Ascending aorta (tissue), 2 donors: ENCODE data around the gene HES6. TPM values are rescaled to one million over a fixed set of nuclear protein-coding genes. Genes with fewer than 3 reads are reported as not detected.

ENCODE experiments used
- DNase-seq, 2 donors: peaks; one replicate each; pipeline ENCODE4 v3.0.0-alpha.2; 2019; ENCODE audit warnings: low spot score in 2 of 2
- H3K27ac ChIP-seq, 2 donors: fragments of 200-600 bp; sonication (generic); one replicate each; pipeline ENCODE4 v1.5.1; 2016 to 2017; ENCODE audit warnings: mild to moderate bottlenecking in 1 of 2
- H3K27me3 ChIP-seq: fragments of 200-600 bp; sonication (generic); one replicate; pipeline ENCODE4 v1.5.1; 2017
- H3K36me3 ChIP-seq, 2 donors: fragments of 200-600 bp; sonication (generic); one replicate each; pipeline ENCODE4 v1.5.1; 2016
- H3K4me1 ChIP-seq, 2 donors: fragments of 200-600 bp; sonication (generic); one replicate each; pipeline ENCODE4 v1.5.1; 2016 to 2017; ENCODE audit warnings: mild to moderate bottlenecking in 1 of 2
- H3K4me3 ChIP-seq, 2 donors: fragments of 200-600 bp; sonication (generic); one replicate each; pipeline ENCODE4 v1.5.1; 2016 to 2017; ENCODE audit warnings: mild to moderate bottlenecking in 1 of 2
- H3K9me3 ChIP-seq, 2 donors: fragments of 200-600 bp; sonication (generic); one replicate each; pipeline ENCODE4 v1.5.1; 2016
- intact Hi-C: fragments of 100-400 bp; cut with DNase I; formaldehyde crosslinking; loops from one replicate; pipeline ENCODE4 v1.15.1; 2023
- total RNA-seq: library from RNA; depleted of rRNA; stranded (reverse); fragments of >200 nt; gene quantifications from one replicate; pipeline ENCODE4 v1.1.0, GENCODE V29; 2016
- TF ChIP-seq, protein P1 (sequence below), 3 experiments: fragments of 200-600 bp in 2 of 3; fragments of 450-650 bp in 1 of 3; sonication (generic) in 2 of 3; IDR thresholded peaks; one replicate each; pipeline ENCODE4 v1.5.1; 2016 to 2019; ENCODE audit warnings: antibody characterized with exemption in 3 of 3, mild to moderate bottlenecking in 1 of 3, moderate library complexity in 1 of 3

The HES6 gene
- total RNA-seq, 1 donor from 2014 or later = 117 TPM

DNA sequence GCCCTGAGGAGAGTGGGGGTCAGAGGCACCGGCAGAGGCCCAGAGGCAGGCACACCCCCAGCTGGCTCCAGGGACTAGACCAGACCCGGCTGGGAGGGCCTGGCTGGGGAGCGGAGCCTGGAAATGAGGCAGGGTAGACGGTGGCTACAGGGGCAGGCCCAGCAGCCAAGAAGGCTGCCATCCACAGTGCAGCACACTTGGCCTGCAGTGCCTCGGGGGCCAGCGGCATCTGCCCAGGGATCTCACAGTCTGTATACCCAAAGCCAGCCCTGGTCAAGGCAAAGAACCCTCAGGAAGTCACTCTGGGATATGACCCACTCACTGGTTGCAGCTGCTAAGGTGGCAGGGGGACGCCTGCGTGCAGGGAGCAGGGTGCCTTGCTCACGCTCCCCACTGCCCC lies 30.8 kb upstream of the HES6 start:
- peaks cover 66 to 95% of the 10 kb centered on the region in 2 donors for H3K36me3 ChIP-seq

DNA sequence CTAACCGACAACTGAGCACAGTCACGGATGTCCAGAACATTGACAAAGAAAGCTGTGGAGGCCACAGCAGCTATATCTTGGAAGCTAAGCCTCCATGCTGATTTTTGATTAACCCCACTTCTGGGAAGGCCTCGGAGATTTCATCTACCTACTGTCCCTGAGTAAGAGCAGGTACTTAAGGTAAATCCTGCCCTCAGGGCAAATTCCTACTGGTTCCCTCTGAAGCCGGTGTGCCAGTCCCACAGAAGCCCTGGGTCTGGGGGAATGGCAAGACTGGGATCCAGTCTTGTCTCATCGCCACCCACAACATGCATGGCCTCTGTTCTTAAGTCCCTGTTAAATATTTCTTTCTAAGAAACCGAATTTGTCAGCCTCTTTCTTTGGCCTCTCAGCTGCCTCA lies 29.9 kb upstream of the HES6 start:
- Histone ChIP-seq H3K36me3 (peaks cover 64 to 95% of the 10 kb centered on the region in 2 donors), H3K27me3 (no peaks in the 10 kb centered on the region), H3K27ac (no peak overlapping the region), H3K9me3 (no peaks in the 10 kb centered on the region), H3K4me1 (no peaks in the 10 kb centered on the region), H3K4me3 (no peak overlapping the region)
- no peak for DNase-seq
- TF ChIP-seq, protein P1, sequence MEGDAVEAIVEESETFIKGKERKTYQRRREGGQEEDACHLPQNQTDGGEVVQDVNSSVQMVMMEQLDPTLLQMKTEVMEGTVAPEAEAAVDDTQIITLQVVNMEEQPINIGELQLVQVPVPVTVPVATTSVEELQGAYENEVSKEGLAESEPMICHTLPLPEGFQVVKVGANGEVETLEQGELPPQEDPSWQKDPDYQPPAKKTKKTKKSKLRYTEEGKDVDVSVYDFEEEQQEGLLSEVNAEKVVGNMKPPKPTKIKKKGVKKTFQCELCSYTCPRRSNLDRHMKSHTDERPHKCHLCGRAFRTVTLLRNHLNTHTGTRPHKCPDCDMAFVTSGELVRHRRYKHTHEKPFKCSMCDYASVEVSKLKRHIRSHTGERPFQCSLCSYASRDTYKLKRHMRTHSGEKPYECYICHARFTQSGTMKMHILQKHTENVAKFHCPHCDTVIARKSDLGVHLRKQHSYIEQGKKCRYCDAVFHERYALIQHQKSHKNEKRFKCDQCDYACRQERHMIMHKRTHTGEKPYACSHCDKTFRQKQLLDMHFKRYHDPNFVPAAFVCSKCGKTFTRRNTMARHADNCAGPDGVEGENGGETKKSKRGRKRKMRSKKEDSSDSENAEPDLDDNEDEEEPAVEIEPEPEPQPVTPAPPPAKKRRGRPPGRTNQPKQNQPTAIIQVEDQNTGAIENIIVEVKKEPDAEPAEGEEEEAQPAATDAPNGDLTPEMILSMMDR (IDR thresholded peaks at IDR 0.05) = no peak
- intact Hi-C loops = no loop called here

More for the DNA sequence above, 30.8 kb upstream of the HES6 start:
- H3K9me3 ChIP-seq = no peaks in the 10 kb centered on the region
- TF ChIP-seq, protein P1 (IDR thresholded peaks at IDR 0.05) = no peak
- H3K4me3 ChIP-seq = no peak overlapping the region
- DNase-seq = no peak
- no peaks in the 10 kb centered on the region for H3K27me3 ChIP-seq
- intact Hi-C loops = no loop called here
- H3K4me1 ChIP-seq = no peaks in the 10 kb centered on the region
- no peak overlapping the region for H3K27ac ChIP-seq

DNA sequence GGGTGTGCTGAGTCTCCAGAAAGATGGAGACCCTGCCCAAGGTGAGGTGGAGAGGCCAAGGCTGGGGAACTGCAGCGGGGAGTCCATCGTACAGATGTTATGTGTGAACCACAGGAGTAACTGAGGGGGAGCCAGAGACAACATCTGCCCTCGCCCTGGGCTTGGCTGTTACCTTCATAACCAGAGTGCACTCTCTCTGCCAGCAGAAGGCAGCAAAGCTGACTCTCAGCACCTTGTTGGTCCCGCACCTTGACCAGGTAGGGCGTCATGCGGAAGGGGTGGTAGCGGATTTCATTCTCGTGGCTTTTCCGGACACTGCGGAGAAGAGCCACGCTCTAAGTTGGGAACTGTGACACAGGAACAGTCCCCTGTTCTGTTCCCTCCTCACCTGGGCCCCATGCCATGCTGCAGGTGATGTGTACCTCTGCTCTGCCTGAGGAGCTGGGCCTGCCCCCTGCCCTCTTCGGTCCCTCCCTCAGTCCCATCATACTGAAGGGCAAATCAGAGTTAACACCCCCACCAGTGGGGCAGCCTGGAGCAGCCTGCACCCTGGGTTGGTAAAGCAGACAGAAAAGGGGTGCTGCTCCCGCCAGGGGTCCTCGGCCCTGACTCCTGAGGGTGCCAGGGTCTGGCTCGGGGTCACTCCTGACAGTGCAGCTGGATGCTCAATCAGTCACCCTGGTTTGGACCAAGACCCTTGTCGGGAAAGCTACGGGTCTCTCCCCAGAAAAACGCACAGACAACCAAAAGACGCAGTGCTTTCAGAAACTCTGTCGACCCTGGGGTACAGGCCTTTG lies 28.2 kb upstream of the HES6 start:
- no peak for DNase-seq
- Histone ChIP-seq H3K9me3 (no peaks in the 10 kb centered on the region), H3K4me3 (no peak overlapping the region), H3K27me3 (no peaks in the 10 kb centered on the region), H3K36me3 (peaks cover 63 to 84% of the 10 kb centered on the region in 2 donors), H3K4me1 (peaks cover 0 to 3% of the 10 kb centered on the region in 2 donors), H3K27ac (no peak overlapping the region)
- TF ChIP-seq, protein P1 (IDR thresholded peaks at IDR 0.05) = no peak
- intact Hi-C loops = no loop called here

DNA sequence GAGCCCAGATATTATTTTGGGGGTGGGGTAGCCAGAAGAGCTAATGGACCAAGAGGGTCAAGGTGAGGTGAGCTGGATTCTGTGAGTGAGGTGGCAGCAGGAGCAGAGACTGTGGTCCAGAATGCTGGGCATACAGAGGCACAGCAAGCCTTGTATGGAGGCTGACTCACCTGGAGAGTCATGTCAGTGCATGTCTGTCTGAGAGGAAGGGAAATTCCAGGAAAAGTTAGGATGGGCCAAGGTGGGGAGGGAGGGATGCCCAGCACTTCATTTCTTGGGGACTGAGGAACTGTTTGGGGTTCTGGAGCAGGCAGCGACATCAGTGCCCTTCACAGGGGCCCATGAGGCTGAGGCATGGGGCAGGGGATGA lies 27.5 kb upstream of the HES6 start:
- no peaks in the 10 kb centered on the region for H3K27me3 ChIP-seq
- H3K4me3 ChIP-seq = no peak overlapping the region
- TF ChIP-seq, protein P1 (IDR thresholded peaks at IDR 0.05) = no peak
- H3K27ac ChIP-seq = no peak overlapping the region
- intact Hi-C loops = no loop called here
- H3K36me3 ChIP-seq = peaks cover 64 to 79% of the 10 kb centered on the region in 2 donors
- H3K4me1 ChIP-seq = peaks cover 0 to 6% of the 10 kb centered on the region in 2 donors
- no peaks in the 10 kb centered on the region for H3K9me3 ChIP-seq
- DNase-seq = no peak

DNA sequence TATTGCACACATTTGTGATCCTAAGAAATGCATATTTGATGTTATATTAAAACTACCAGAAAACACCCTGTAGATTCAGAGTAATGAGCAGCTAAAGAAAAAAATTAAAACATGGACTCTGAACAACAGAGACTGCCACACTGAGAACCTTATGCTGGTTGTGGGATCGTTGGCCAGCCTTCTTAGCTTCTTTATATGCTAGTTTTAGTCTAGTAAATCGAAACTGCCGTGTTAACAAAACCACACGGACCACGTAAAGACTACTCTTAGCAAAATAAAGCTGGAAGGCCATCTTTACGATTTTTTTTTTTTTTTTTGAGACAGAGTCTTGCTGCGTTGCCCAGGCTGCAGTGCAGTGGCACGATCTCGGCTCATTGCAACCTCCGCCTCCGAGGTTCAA lies 25.8 kb upstream of the HES6 start:
- intact Hi-C loops = no loop called here
- Histone ChIP-seq H3K27ac (no peak overlapping the region), H3K36me3 (peaks cover 59 to 79% of the 10 kb centered on the region in 2 donors), H3K4me3 (no peak overlapping the region), H3K9me3 (no peaks in the 10 kb centered on the region), H3K4me1 (peaks cover 0 to 6% of the 10 kb centered on the region in 2 donors), H3K27me3 (no peaks in the 10 kb centered on the region)
- no peak for DNase-seq
- TF ChIP-seq, protein P1 (IDR thresholded peaks at IDR 0.05) = no peak
